HCT116 (cell line): ENCODE data around the gene WDR37. TPM values are rescaled to one million over a fixed set of nuclear protein-coding genes. Genes with fewer than 3 reads are reported as not detected.

Source experiments
- ATAC-seq: fragments of 200-7000 bp; cut with Tn5 transposase; 2 replicates; pipeline ENCODE4 v1.9.1; 2020; ENCODE audit warnings: mild to moderate bottlenecking, moderate library complexity
- BruUV-seq: library from RNA; stranded (reverse); fragments of 400-500 nt; replicated peaks from 2 replicates; lab custom pipeline; 2021; lab: Mats Ljungman, UMichigan
- CTCF ChIA-PET: fragments of 300-600 bp; sonication (Branson Sonifier 250); formaldehyde crosslinking; loops from one replicate; lab custom pipeline; 2021; ENCODE audit warnings: antibody characterized with exemption; lab: Charles Lee
- POLR2A ChIA-PET: fragments of 300-600, 350-600 bp; sonication (Branson Sonifier 250); formaldehyde crosslinking; loops from one replicate; lab custom pipeline; 2021; ENCODE audit warnings: antibody characterized with exemption; lab: Charles Lee
- RAD21 ChIA-PET, 2 experiments: fragments of 300-600 bp; sonication (Branson Sonifier 250); formaldehyde crosslinking; loops; one replicate each; lab custom pipeline; 2023; ENCODE audit warnings: low total read pairs in 2 of 2; ENCODE audit not compliant: uncharacterized antibody in 2 of 2, unreplicated experiment in 2 of 2, low non-redundant PET in 1 of 2; lab: Charles Lee
- DNase-seq: peaks from one replicate; pipeline ENCODE4 v3.0.0-alpha.2; 2010; ENCODE audit warnings: low read depth, low spot score
- H2AFZ ChIP-seq: fragments of 200-600 bp; shearing (Covaris generic), sonication (generic); 2 replicates; pipeline ENCODE4 v1.6.1; 2017; ENCODE audit warnings: low read depth, mixed run types, mixed read lengths, antibody characterized with exemption, low read length; ENCODE audit not compliant: poor library complexity, severe bottlenecking
- H3K27ac ChIP-seq: 2 replicates; pipeline ENCODE4 v1.5.1; 2012; ENCODE audit warnings: low read depth, low read length
- H3K27me3 ChIP-seq: fragments of 200-600 bp; sonication (generic); 2 replicates; pipeline ENCODE4 v1.6.1; 2016; ENCODE audit warnings: mixed run types, low read length, mixed read lengths; ENCODE audit not compliant: insufficient read depth
- H3K36me3 ChIP-seq, 2 experiments: fragments of 200-500 bp in 1 of 2; fragments of 200-600 bp in 1 of 2; sonication (Bioruptor generic) in 1 of 2; sonication (generic) in 1 of 2; 2 replicates each; pipeline versions ENCODE4 v1.5.1 to v1.6.1; 2014 to 2016; ENCODE audit warnings: low read length in 2 of 2, inconsistent platforms in 1 of 2, mixed read lengths in 1 of 2, mixed run types in 1 of 2; ENCODE audit not compliant: insufficient read depth in 2 of 2, control insufficient read depth in 1 of 2
- H3K4me1 ChIP-seq, 2 experiments: fragments of 200-600 bp in 1 of 2; sonication (generic) in 1 of 2; 2 replicates each; pipeline versions ENCODE4 v1.5.1 to v1.6.1; 2012 to 2017; ENCODE audit warnings: low read length in 2 of 2, inconsistent platforms in 1 of 2, mild to moderate bottlenecking in 1 of 2, mixed read lengths in 1 of 2, mixed run types in 1 of 2, moderate library complexity in 1 of 2; ENCODE audit not compliant: insufficient read depth in 2 of 2, control insufficient read depth in 1 of 2
- H3K4me2 ChIP-seq: fragments of 200-600 bp; sonication (generic); 2 replicates; pipeline ENCODE4 v1.6.1; 2017; ENCODE audit warnings: mixed run types, low read length, mixed read lengths
- H3K4me3 ChIP-seq, 2 experiments: fragments of 200-600 bp in 1 of 2; sonication (generic) in 1 of 2; replicated peaks in 1 of 2; 2 replicates each; pipeline ENCODE4 v1.5.1; 2011 to 2016; ENCODE audit warnings: low read length in 2 of 2, control low read depth in 1 of 2, low read depth in 1 of 2, mild to moderate bottlenecking in 1 of 2, mixed read lengths in 1 of 2, mixed run types in 1 of 2
- H3K79me2 ChIP-seq: fragments of 200-600 bp; sonication (generic); 2 replicates; pipeline ENCODE4 v1.6.1; 2017; ENCODE audit warnings: mild to moderate bottlenecking, mixed run types, low read length, moderate library complexity, mixed read lengths; ENCODE audit not compliant: insufficient read depth
- H3K9ac ChIP-seq: fragments of 200-600 bp; sonication (generic); 2 replicates; pipeline ENCODE4 v1.6.1; 2016; ENCODE audit warnings: low read length, mixed read lengths
- H3K9me2 ChIP-seq: fragments of 200-600 bp; sonication (generic), shearing (Covaris generic); 2 replicates; pipeline ENCODE4 v1.6.1; 2017; ENCODE audit warnings: mixed run types, mild to moderate bottlenecking, moderate library complexity; ENCODE audit not compliant: insufficient read depth
- H3K9me3 ChIP-seq, 2 experiments: fragments of 200-500 bp in 1 of 2; fragments of 200-600 bp in 1 of 2; sonication (Bioruptor generic) in 1 of 2; sonication (generic) in 1 of 2; 2 replicates each; pipeline ENCODE4 v1.6.1; 2014 to 2017; ENCODE audit warnings: low read length in 2 of 2, mixed read lengths in 2 of 2, inconsistent platforms in 1 of 2, low read depth in 1 of 2, mild to moderate bottlenecking in 1 of 2, mixed run types in 1 of 2, moderate library complexity in 1 of 2; ENCODE audit not compliant: control insufficient read depth in 1 of 2, insufficient read depth in 1 of 2
- H4K20me1 ChIP-seq: fragments of 200-600 bp; sonication (generic), shearing (Covaris generic); 2 replicates; pipeline ENCODE4 v1.6.1; 2017; ENCODE audit warnings: mixed run types, mild to moderate bottlenecking, moderate library complexity; ENCODE audit not compliant: insufficient read depth
- EGR1 ChIP-seq: IDR thresholded peaks from 2 replicates; pipeline ENCODE4 v1.6.1; 2012; ENCODE audit warnings: low read depth
- EZH2phosphoT487 ChIP-seq: fragments of 200-600 bp; IDR thresholded peaks from 2 replicates; pipeline ENCODE4 v1.6.1; 2018; ENCODE audit warnings: antibody characterized with exemption, borderline replicate concordance
- FOSL1 ChIP-seq: IDR thresholded peaks from 2 replicates; pipeline ENCODE4 v1.6.1; 2012; ENCODE audit warnings: low read depth
- JUND ChIP-seq: IDR thresholded peaks from 2 replicates; pipeline ENCODE4 v1.6.1; 2012
- MAX ChIP-seq: IDR thresholded peaks from 2 replicates; pipeline ENCODE4 v1.6.1; 2012
- POLR2A ChIP-seq: IDR thresholded peaks from 2 replicates; pipeline ENCODE4 v1.7.0; 2011; ENCODE audit warnings: borderline replicate concordance; ENCODE audit not compliant: insufficient read depth, insufficient read length; ENCODE audit errors: extremely low read depth
- POLR2AphosphoS5 ChIP-seq: IDR thresholded peaks from 2 replicates; pipeline ENCODE4 v1.6.1; 2011; ENCODE audit warnings: mild to moderate bottlenecking, low read depth, low read length, moderate library complexity
- SIN3A ChIP-seq: IDR thresholded peaks from 2 replicates; pipeline ENCODE4 v1.6.1; 2012; ENCODE audit warnings: low read depth
- TCF7L2 ChIP-seq: IDR thresholded peaks from 2 replicates; pipeline ENCODE4 v1.7.0; 2011; ENCODE audit warnings: borderline replicate concordance, inconsistent platforms; ENCODE audit not compliant: insufficient read depth, insufficient read length; ENCODE audit errors: extremely low read depth
- YY1 ChIP-seq: IDR thresholded peaks from 2 replicates; pipeline ENCODE4 v1.6.1; 2011; ENCODE audit warnings: low read length, low read depth, moderate library complexity, mild to moderate bottlenecking; ENCODE audit not compliant: insufficient replicate concordance; ENCODE audit errors: extremely low read depth
- ZFX ChIP-seq: fragments of 450-650 bp; IDR thresholded peaks from 2 replicates; pipeline ENCODE4 v1.6.1; 2017
- intact Hi-C: fragments of 100-400 bp; cut with micrococcal nuclease; formaldehyde crosslinking; loops from 2 replicates; pipeline ENCODE4 v1.10.0; 2022
- total RNA-seq: library from RNA; stranded (reverse); gene quantifications from one replicate; pipeline ENCODE4 v1.2.1, GENCODE V29; 2021; ENCODE audit not compliant: unreplicated experiment
- TF ChIP-seq, protein P1 (sequence below): IDR thresholded peaks from 2 replicates; pipeline ENCODE4 v1.6.1; 2012; ENCODE audit warnings: low read depth

Gene WDR37
- total RNA-seq, 1 experiment from 2014 or later = 9.1 TPM

DNA sequence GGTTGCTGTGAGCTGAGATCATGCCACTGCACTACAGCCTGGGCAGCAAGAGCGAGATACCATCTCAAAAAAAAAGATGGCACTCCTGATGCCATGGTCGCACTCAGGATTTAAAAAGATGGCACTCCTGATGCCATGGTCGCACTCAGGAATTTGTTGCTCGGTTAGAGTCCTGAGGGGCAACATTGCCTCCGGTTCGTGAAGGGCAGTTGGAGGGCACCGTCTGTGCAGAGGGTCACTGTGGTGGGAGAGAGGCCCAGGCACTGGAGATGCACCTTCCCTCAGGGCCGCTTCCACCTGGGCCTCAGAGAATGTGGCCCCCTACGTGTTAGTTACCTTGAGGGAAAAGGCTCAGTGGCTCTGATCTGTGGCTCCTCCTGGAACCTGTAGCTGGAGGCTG is 49.6 kb upstream of the WDR37 start:
- DNase-seq = no peak
- TF ChIP-seq SIN3A = no peak
- TF ChIP-seq YY1 = no peak
- TF ChIP-seq ZFX = no peak
- no peak for TF ChIP-seq POLR2A
- no peak for TF ChIP-seq MAX
- no peak for TF ChIP-seq POLR2AphosphoS5
- no peak for TF ChIP-seq EZH2phosphoT487
- TF ChIP-seq, all 23 proteins: peak for 0
- ChIA-PET CTCF (no interaction called here), POLR2A (no interaction called here), RAD21 (no interaction called here)
- H4K20me1 ChIP-seq = peaks cover 19% of the 10 kb centered on the region; the same call in 1 of the 2 replicates
- no peak overlapping the region for H3K27ac ChIP-seq
- BruUV-seq = no TSS peak
- H3K4me3 ChIP-seq = no peak overlapping the region
- H2AFZ ChIP-seq = no peak overlapping the region
- H3K4me1 ChIP-seq = no peaks in the 10 kb centered on the region
- H3K27me3 ChIP-seq = no peaks in the 10 kb centered on the region
- H3K9ac ChIP-seq = no peak overlapping the region
- H3K36me3 ChIP-seq = peaks cover 80 to 87% of the 10 kb centered on the region in 2 experiments
- peaks cover 0 to 4% of the 10 kb centered on the region in 2 experiments; a peak in 1 of 4 replicates for H3K9me3 ChIP-seq
- H3K79me2 ChIP-seq = peaks cover 91% of the 10 kb centered on the region
- no peak overlapping the region for H3K4me2 ChIP-seq
- ATAC-seq = no peak
- no peaks in the 10 kb centered on the region for H3K9me2 ChIP-seq
- intact Hi-C loops = no loop called here

GRCh38 chr10:1007583-1007982 is 48.6 kb upstream of the WDR37 start:
- intact Hi-C loops = no loop called here
- H4K20me1 ChIP-seq = peaks cover 12% of the 10 kb centered on the region; the same call in 1 of the 2 replicates
- DNase-seq (no peak), ATAC-seq (no peak)
- H3K4me1 ChIP-seq = no peaks in the 10 kb centered on the region
- H3K4me2 ChIP-seq = no peak overlapping the region
- H3K9ac ChIP-seq = no peak overlapping the region
- RAD21 ChIA-PET = no interaction called here
- TF ChIP-seq, protein P1, sequence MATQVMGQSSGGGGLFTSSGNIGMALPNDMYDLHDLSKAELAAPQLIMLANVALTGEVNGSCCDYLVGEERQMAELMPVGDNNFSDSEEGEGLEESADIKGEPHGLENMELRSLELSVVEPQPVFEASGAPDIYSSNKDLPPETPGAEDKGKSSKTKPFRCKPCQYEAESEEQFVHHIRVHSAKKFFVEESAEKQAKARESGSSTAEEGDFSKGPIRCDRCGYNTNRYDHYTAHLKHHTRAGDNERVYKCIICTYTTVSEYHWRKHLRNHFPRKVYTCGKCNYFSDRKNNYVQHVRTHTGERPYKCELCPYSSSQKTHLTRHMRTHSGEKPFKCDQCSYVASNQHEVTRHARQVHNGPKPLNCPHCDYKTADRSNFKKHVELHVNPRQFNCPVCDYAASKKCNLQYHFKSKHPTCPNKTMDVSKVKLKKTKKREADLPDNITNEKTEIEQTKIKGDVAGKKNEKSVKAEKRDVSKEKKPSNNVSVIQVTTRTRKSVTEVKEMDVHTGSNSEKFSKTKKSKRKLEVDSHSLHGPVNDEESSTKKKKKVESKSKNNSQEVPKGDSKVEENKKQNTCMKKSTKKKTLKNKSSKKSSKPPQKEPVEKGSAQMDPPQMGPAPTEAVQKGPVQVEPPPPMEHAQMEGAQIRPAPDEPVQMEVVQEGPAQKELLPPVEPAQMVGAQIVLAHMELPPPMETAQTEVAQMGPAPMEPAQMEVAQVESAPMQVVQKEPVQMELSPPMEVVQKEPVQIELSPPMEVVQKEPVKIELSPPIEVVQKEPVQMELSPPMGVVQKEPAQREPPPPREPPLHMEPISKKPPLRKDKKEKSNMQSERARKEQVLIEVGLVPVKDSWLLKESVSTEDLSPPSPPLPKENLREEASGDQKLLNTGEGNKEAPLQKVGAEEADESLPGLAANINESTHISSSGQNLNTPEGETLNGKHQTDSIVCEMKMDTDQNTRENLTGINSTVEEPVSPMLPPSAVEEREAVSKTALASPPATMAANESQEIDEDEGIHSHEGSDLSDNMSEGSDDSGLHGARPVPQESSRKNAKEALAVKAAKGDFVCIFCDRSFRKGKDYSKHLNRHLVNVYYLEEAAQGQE = no peak
- TF ChIP-seq TCF7L2 (no peak), POLR2AphosphoS5 (no peak), YY1 (no peak), JUND (no peak), SIN3A (no peak), FOSL1 (no peak), EGR1 (no peak), ZFX (no peak), POLR2A (no peak)
- TF ChIP-seq, all 23 proteins: peak for 0
- H3K9me3 ChIP-seq = no peaks in the 10 kb centered on the region
- H3K9me2 ChIP-seq = no peaks in the 10 kb centered on the region
- peaks cover 90% of the 10 kb centered on the region for H3K79me2 ChIP-seq
- no TSS peak for BruUV-seq
- CTCF ChIA-PET = no interaction called here
- H3K36me3 ChIP-seq = peaks cover 82 to 87% of the 10 kb centered on the region in 2 experiments
- H3K4me3 ChIP-seq = no peak overlapping the region
- POLR2A ChIA-PET = no interaction called here
- no peaks in the 10 kb centered on the region for H3K27me3 ChIP-seq
- H2AFZ ChIP-seq = no peak overlapping the region
- H3K27ac ChIP-seq = no peak overlapping the region
